ENCODE measurements around the gene COBL. TPM values are rescaled to one million over a fixed set of nuclear protein-coding genes. Genes with fewer than 3 reads are reported as not detected.
A peak's percentile ranks its signal among the peaks of the same experiment; 100 is the strongest.
"Not testable (repeated sequence)": the region's sequence is repeated elsewhere in the genome, so short reads cannot be mapped to it uniquely, and the experiment has no call there.

The COBL gene
- total and polyA plus RNA-seq, 9 of the 15 experiments (the other 6 are each of a cell fraction or from before 2014, with no cell fraction given): 0.01 to 2.4 (median 0.09) TPM; not detected in 3

- H2AFZ ChIP-seq (ENCODE audit: low read depth, low read length): no peak overlapping the region
- FAIRE-seq: no peak
- H3K4me2 ChIP-seq (ENCODE audit: insufficient read depth, low read length): no peak overlapping the region
- ChIA-PET CTCF (ENCODE audit: low intra/inter-chr PET ratio) (no interaction called here), POLR2A (interaction anchor here (0.6 kb wide), 1 partner anchor 13 kb away, joined by 4 read pairs; no protein-coding TSS in a partner anchor)
- H3K36me3 ChIP-seq (ENCODE audit: control insufficient read depth, insufficient read depth, low read length): no peaks in the 10 kb centered on the region
- H3K4me1 ChIP-seq (replicated peaks in 1 of 2; ENCODE audit: control insufficient read depth in 2 of 2, insufficient read depth in 2 of 2, low read length in 2 of 2): no peaks in the 10 kb centered on the region
- in situ Hi-C loops (cut with MboI): no loop called here
- BruUV-seq (replicated peaks): no TSS peak
- 0% methylated on average over 5 of the region's 5 CpGs for WGBS (ENCODE audit: insufficient coverage, low coverage, missing lambda C conversion rate)
- no peaks in the 10 kb centered on the region for H4K20me1 ChIP-seq (replicated peaks; ENCODE audit: control insufficient read depth, insufficient read depth, low read length)
- TF ChIP-seq DMBX1 (CRISPR knock-in tag; IDR thresholded peaks at IDR 0.05; ENCODE audit: borderline replicate concordance) (no peak), ZNF140 (CRISPR knock-in tag; IDR thresholded peaks at IDR 0.05) (no peak)
- H3K9me1 ChIP-seq (ENCODE audit: control insufficient read depth, insufficient read depth, low read length): no peaks in the 10 kb centered on the region
- DNase-seq (ENCODE audit: extremely low read depth in 1 of 4, low spot score in 3 of 4): no peak
- no peak overlapping the region for H3K9ac ChIP-seq (ENCODE audit: insufficient read depth in 1 of 2, low read depth in 2 of 2, low read length in 2 of 2)
- no peak overlapping the region for H3K27ac ChIP-seq (ENCODE audit: extremely low read depth, low read depth, low read length)
- no peaks in the 10 kb centered on the region; a peak in 1 of 5 replicates for H3K27me3 ChIP-seq (ENCODE audit: control insufficient read depth in 2 of 2, insufficient read depth in 2 of 2, low read length in 2 of 2)
- no peaks in the 10 kb centered on the region for H3K9me3 ChIP-seq (replicated peaks; ENCODE audit: control insufficient read depth, insufficient read depth, low read depth, low read length)
- H3K79me2 ChIP-seq (ENCODE audit: control insufficient read depth, insufficient read depth, low read length): no peaks in the 10 kb centered on the region
- intact Hi-C loops (cut with micrococcal nuclease): no loop called here
- H3K4me3 ChIP-seq: no peak overlapping the region
- no peak for ATAC-seq
Measured at GRCh38 chr7:50994753-50995319, 321.8 kb downstream of the COBL start.

- peak; percentile 56 for TF ChIP-seq RBM25 (IDR thresholded peaks at IDR 0.05; ENCODE audit: low read depth, low read length, severe bottlenecking)
- TF ChIP-seq ZNF146 (CRISPR knock-in tag; IDR thresholded peaks at IDR 0.05; ENCODE audit: unreplicated experiment): peak; percentile 49
- H3K27me3 ChIP-seq (ENCODE audit: control insufficient read depth in 2 of 2, insufficient read depth in 2 of 2, low read length in 2 of 2); ATAC-seq; H2AFZ ChIP-seq (ENCODE audit: low read depth, low read length); H3K9me1 ChIP-seq (ENCODE audit: control insufficient read depth, insufficient read depth, low read length); H3K9ac ChIP-seq (ENCODE audit: insufficient read depth in 1 of 2, low read depth in 2 of 2, low read length in 2 of 2); H3K36me3 ChIP-seq (ENCODE audit: control insufficient read depth, insufficient read depth, low read length); H3K4me1 ChIP-seq (replicated peaks in 1 of 2; ENCODE audit: control insufficient read depth in 2 of 2, insufficient read depth in 2 of 2, low read length in 2 of 2); H3K4me3 ChIP-seq; H3K9me3 ChIP-seq (replicated peaks; ENCODE audit: control insufficient read depth, insufficient read depth, low read depth, low read length); H3K4me2 ChIP-seq (ENCODE audit: insufficient read depth, low read length); CTCF ChIA-PET (ENCODE audit: low intra/inter-chr PET ratio); BruUV-seq (replicated peaks); FAIRE-seq; DNase-seq (ENCODE audit: extremely low read depth in 1 of 4, low spot score in 3 of 4); H3K27ac ChIP-seq (ENCODE audit: extremely low read depth, low read depth, low read length); H3K79me2 ChIP-seq (ENCODE audit: control insufficient read depth, insufficient read depth, low read length); intact Hi-C loops (cut with micrococcal nuclease); H4K20me1 ChIP-seq (replicated peaks; ENCODE audit: control insufficient read depth, insufficient read depth, low read length); in situ Hi-C loops (cut with MboI): not testable (repeated sequence)
- 0% methylated on average over 1 of the region's 1 CpG for WGBS (ENCODE audit: insufficient coverage, low coverage, missing lambda C conversion rate)
- POLR2A ChIA-PET: interaction anchor here (0.6 kb wide), 1 partner anchor 207 kb away, joined by 4 read pairs; no protein-coding TSS in a partner anchor
Measured at GRCh38 chr7:50990214-50990613, 326.4 kb downstream of the COBL start.
